MM.1S (cell line): ENCODE measurements around the gene PRKCZ.

ENCODE experiments used
- CTCF ChIP-seq: fragments of 300-600 bp; sonication (generic); IDR thresholded peaks from 2 replicates; pipeline ENCODE4 v1.5.1; 2016; ENCODE audit warnings: antibody characterized with exemption, low read length, mixed read lengths
- EZH2 ChIP-seq: fragments of 300-600 bp; sonication (generic); optimal IDR thresholded peaks from 2 replicates; pipeline ENCODE3; 2017; ENCODE audit warnings: low read depth, mild to moderate bottlenecking, antibody characterized with exemption, low read length, mixed read lengths

GRCh38 chr1:2173546-2174347 lies 123.5 kb downstream of the PRKCZ start:
- TF ChIP-seq CTCF (no peak), EZH2 (no peak)
